Measurements from ENCODE around the gene HAAO.
"Not testable (repeated sequence)": the region's sequence is repeated elsewhere in the genome, so short reads cannot be mapped to it uniquely, and the experiment has no call there.

HAAO gene

GRCh38 chr2:42834161-42834560 lies 41.8 kb upstream of the HAAO start:
- no peaks in the 10 kb centered on the region for H3F3A ChIP-seq (ENCODE audit: low read depth)
- no peaks in the 10 kb centered on the region for H3K27me3 ChIP-seq (ENCODE audit: insufficient read depth, low read length, poor library complexity, severe bottlenecking)
- TF ChIP-seq CTCF (conservative IDR thresholded peaks at IDR 0.05; ENCODE audit: low read length) = no peak
- TF ChIP-seq EZH2phosphoT487 (IDR thresholded peaks at IDR 0.05; ENCODE audit: borderline replicate concordance) = no peak
- no peak overlapping the region for H3K9ac ChIP-seq (ENCODE audit: low read depth, low read length, poor library complexity, severe bottlenecking)
- no peaks in the 10 kb centered on the region for H3K36me3 ChIP-seq (ENCODE audit: insufficient read depth, low read length)
- H4K20me1 ChIP-seq (ENCODE audit: insufficient read depth, low read length, poor library complexity, severe bottlenecking) = no peaks in the 10 kb centered on the region
- no peak overlapping the region for H2AFZ ChIP-seq (ENCODE audit: low read length)
- H3K4me1 ChIP-seq (ENCODE audit: insufficient read depth, low read length, poor library complexity, severe bottlenecking) = no peaks in the 10 kb centered on the region
- no peaks in the 10 kb centered on the region for H3K9me3 ChIP-seq (ENCODE audit: insufficient read depth, low read depth, low read length)
- H3K4me3 ChIP-seq (ENCODE audit: low read length, poor library complexity, severe bottlenecking) = no peak overlapping the region
- no peaks in the 10 kb centered on the region for H3K9me2 ChIP-seq (replicated peaks; ENCODE audit: low read depth, low read length)
- no peak overlapping the region for H3K4me2 ChIP-seq (ENCODE audit: low read depth, low read length, poor library complexity, severe bottlenecking)
- no peaks in the 10 kb centered on the region for H3K79me2 ChIP-seq (ENCODE audit: insufficient read depth, low read length)

- H3K4me3 ChIP-seq (ENCODE audit: low read length, poor library complexity, severe bottlenecking) = no peak overlapping the region
- H3K4me2 ChIP-seq (ENCODE audit: low read depth, low read length, poor library complexity, severe bottlenecking) = no peak overlapping the region
- H3F3A ChIP-seq (ENCODE audit: low read depth) = no peaks in the 10 kb centered on the region
- no peak overlapping the region for H2AFZ ChIP-seq (ENCODE audit: low read length)
- H3K27me3 ChIP-seq (ENCODE audit: insufficient read depth, low read length, poor library complexity, severe bottlenecking) = no peaks in the 10 kb centered on the region
- no peaks in the 10 kb centered on the region for H4K20me1 ChIP-seq (ENCODE audit: insufficient read depth, low read length, poor library complexity, severe bottlenecking)
- H3K9me2 ChIP-seq (replicated peaks; ENCODE audit: low read depth, low read length) = no peaks in the 10 kb centered on the region
- H3K9me3 ChIP-seq (ENCODE audit: insufficient read depth, low read depth, low read length) = no peaks in the 10 kb centered on the region
- H3K4me1 ChIP-seq (ENCODE audit: insufficient read depth, low read length, poor library complexity, severe bottlenecking) = no peaks in the 10 kb centered on the region
- H3K9ac ChIP-seq (ENCODE audit: low read depth, low read length, poor library complexity, severe bottlenecking) = no peak overlapping the region
- no peaks in the 10 kb centered on the region for H3K36me3 ChIP-seq (ENCODE audit: insufficient read depth, low read length)
- H3K79me2 ChIP-seq (ENCODE audit: insufficient read depth, low read length) = no peaks in the 10 kb centered on the region
- no peak for TF ChIP-seq CTCF (conservative IDR thresholded peaks at IDR 0.05; ENCODE audit: low read length)
- no peak for TF ChIP-seq EZH2phosphoT487 (IDR thresholded peaks at IDR 0.05; ENCODE audit: borderline replicate concordance)
Measured at GRCh38 chr2:42832289-42832634, 39.9 kb upstream of the HAAO start.

GRCh38 chr2:42831575-42832288 lies 39.3 kb upstream of the HAAO start:
- H3K9me3 ChIP-seq (ENCODE audit: insufficient read depth, low read depth, low read length); H3K4me1 ChIP-seq (ENCODE audit: insufficient read depth, low read length, poor library complexity, severe bottlenecking); H3K9me2 ChIP-seq (replicated peaks; ENCODE audit: low read depth, low read length); H2AFZ ChIP-seq (ENCODE audit: low read length); H3K4me3 ChIP-seq (ENCODE audit: low read length, poor library complexity, severe bottlenecking); H3K36me3 ChIP-seq (ENCODE audit: insufficient read depth, low read length); H3K27me3 ChIP-seq (ENCODE audit: insufficient read depth, low read length, poor library complexity, severe bottlenecking); H3K9ac ChIP-seq (ENCODE audit: low read depth, low read length, poor library complexity, severe bottlenecking); H3F3A ChIP-seq (ENCODE audit: low read depth); H4K20me1 ChIP-seq (ENCODE audit: insufficient read depth, low read length, poor library complexity, severe bottlenecking); H3K4me2 ChIP-seq (ENCODE audit: low read depth, low read length, poor library complexity, severe bottlenecking); H3K79me2 ChIP-seq (ENCODE audit: insufficient read depth, low read length): not testable (repeated sequence)

GRCh38 chr2:42830922-42831574 lies 38.7 kb upstream of the HAAO start:
- Histone ChIP-seq H3K27me3 (ENCODE audit: insufficient read depth, low read length, poor library complexity, severe bottlenecking) (no peaks in the 10 kb centered on the region), H2AFZ (ENCODE audit: low read length) (no peak overlapping the region), H3K4me2 (ENCODE audit: low read depth, low read length, poor library complexity, severe bottlenecking) (no peak overlapping the region), H3K79me2 (ENCODE audit: insufficient read depth, low read length) (no peaks in the 10 kb centered on the region), H4K20me1 (ENCODE audit: insufficient read depth, low read length, poor library complexity, severe bottlenecking) (no peaks in the 10 kb centered on the region), H3K9ac (ENCODE audit: low read depth, low read length, poor library complexity, severe bottlenecking) (no peak overlapping the region), H3K9me3 (ENCODE audit: insufficient read depth, low read depth, low read length) (no peaks in the 10 kb centered on the region), H3K9me2 (replicated peaks; ENCODE audit: low read depth, low read length) (no peaks in the 10 kb centered on the region), H3F3A (ENCODE audit: low read depth) (no peaks in the 10 kb centered on the region), H3K4me1 (ENCODE audit: insufficient read depth, low read length, poor library complexity, severe bottlenecking) (no peaks in the 10 kb centered on the region), H3K4me3 (ENCODE audit: low read length, poor library complexity, severe bottlenecking) (no peak overlapping the region), H3K36me3 (ENCODE audit: insufficient read depth, low read length) (no peaks in the 10 kb centered on the region)
- TF ChIP-seq CTCF (conservative IDR thresholded peaks at IDR 0.05; ENCODE audit: low read length) (no peak), EZH2phosphoT487 (IDR thresholded peaks at IDR 0.05; ENCODE audit: borderline replicate concordance) (no peak)
